H1 (cell line): ENCODE measurements around the gene COL4A2. TPM values are rescaled to one million over a fixed set of nuclear protein-coding genes. Genes with fewer than 3 reads are reported as not detected.

Experiments used
- ASH2L ChIP-seq: fragments of 200-600, 300-600 bp; sonication (generic); IDR thresholded peaks from one replicate; pipeline ENCODE4 v1.7.1; 2017; ENCODE audit warnings: low read length
- JUN ChIP-seq: IDR thresholded peaks from 2 replicates; pipeline ENCODE4 v1.6.1; 2011; ENCODE audit warnings: low read depth, mild to moderate bottlenecking, improper control_type of control experiment, low read length
- KDM5A ChIP-seq: fragments of 200-600 bp; IDR thresholded peaks from 2 replicates; pipeline ENCODE4 v1.7.1; 2012; ENCODE audit warnings: mild to moderate bottlenecking, low read length, inconsistent platforms, mixed read lengths
- PHF8 ChIP-seq: fragments of 200-600 bp; sonication (generic); conservative IDR thresholded peaks from 2 replicates; pipeline ENCODE4 v1.7.1; 2012; ENCODE audit warnings: low read depth, mild to moderate bottlenecking, inconsistent platforms, low read length, moderate library complexity
- SP4 ChIP-seq: IDR thresholded peaks from 2 replicates; pipeline ENCODE4 v1.6.1; 2012; ENCODE audit warnings: low read length, inconsistent platforms
- ZNF274 ChIP-seq: IDR thresholded peaks from 2 replicates; pipeline ENCODE4 v1.7.0; 2012; ENCODE audit warnings: low read length, borderline replicate concordance; ENCODE audit errors: extremely low read depth
- polyA plus RNA-seq, 7 experiments: library from polyadenylated mRNA; depleted of rRNA in 3 of 7; stranded (reverse) in 5 of 7; unstranded in 2 of 7; fragments of >200 nt in 5 of 7; fragments of 200-250 nt in 2 of 7; gene quantifications; 1 replicate in 5 of 7; 2 replicates in 1 of 7; 4 replicates in 1 of 7; pipeline versions ENCODE4 v1.2.1 to v1.2.3, GENCODE V29; 2011 to 2013; ENCODE audit warnings: missing spikeins in 2 of 7, mixed read lengths in 2 of 7
- total RNA-seq: library from RNA; stranded (reverse); fragmentation: NEBNext Ultra II Directional; extraction: Animal tissue kit (Norgen Biotek cat#: 25700); gene quantifications from 2 replicates; pipeline ENCODE4 v1.2.1, GENCODE V29; 2021
- TF ChIP-seq, protein P1 (sequence below): fragments of 300-600 bp; sonication (generic); IDR thresholded peaks from 2 replicates; pipeline ENCODE4 v1.7.1; 2012; ENCODE audit warnings: low read length, moderate library complexity, mild to moderate bottlenecking, inconsistent platforms; ENCODE audit not compliant: insufficient replicate concordance
- TF ChIP-seq, protein P2 (sequence below), 3 experiments: IDR thresholded peaks; 1 replicate in 2 of 3; 2 replicates in 1 of 3; pipeline versions ENCODE4 v1.5.1 to v1.6.1; 2011; ENCODE audit warnings: low read length in 3 of 3, mild to moderate bottlenecking in 3 of 3, inconsistent platforms in 2 of 3, low read depth in 1 of 3, moderate library complexity in 1 of 3; ENCODE audit not compliant: insufficient read depth in 1 of 3; ENCODE audit errors: control extremely low read depth in 1 of 3

Gene COL4A2
- total and polyA plus RNA-seq, 2 of the 8 experiments (the other 6 are each of a cell fraction or from before 2014, with no cell fraction given): 80.4 to 87.3 TPM

DNA sequence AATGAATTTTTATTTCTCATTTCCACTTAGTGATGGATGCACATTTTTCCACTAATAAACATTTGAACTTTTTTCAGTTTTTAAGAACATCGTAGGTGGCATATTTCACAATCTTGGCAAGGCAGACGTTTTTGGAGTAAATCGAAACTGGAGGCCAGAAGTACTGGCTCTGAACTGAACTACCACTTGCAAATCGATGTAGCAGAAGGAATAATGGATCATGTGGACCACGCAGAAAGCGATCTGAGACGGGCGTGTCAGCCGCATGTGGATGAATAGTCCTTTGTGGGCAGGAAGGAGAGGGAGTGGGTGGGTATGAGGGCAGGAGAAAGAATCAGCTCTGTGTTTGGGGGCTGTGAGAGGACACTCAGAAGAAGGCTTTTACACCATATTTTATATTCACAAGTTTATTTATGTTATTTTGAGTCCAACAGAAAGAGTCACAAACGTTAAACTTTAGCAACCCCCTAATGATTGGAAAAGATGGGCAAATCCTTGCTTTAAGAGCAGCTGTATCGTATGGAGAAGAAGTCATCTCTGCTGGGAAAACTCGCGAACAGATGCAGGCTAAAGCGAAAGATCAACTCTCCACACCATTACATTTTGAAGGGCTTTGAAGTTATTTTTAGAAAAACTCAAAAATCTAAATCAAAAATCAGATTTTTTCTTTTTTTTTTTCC lies 90.5 kb downstream of the COL4A2 start (continued):
- TF ChIP-seq, protein P1, sequence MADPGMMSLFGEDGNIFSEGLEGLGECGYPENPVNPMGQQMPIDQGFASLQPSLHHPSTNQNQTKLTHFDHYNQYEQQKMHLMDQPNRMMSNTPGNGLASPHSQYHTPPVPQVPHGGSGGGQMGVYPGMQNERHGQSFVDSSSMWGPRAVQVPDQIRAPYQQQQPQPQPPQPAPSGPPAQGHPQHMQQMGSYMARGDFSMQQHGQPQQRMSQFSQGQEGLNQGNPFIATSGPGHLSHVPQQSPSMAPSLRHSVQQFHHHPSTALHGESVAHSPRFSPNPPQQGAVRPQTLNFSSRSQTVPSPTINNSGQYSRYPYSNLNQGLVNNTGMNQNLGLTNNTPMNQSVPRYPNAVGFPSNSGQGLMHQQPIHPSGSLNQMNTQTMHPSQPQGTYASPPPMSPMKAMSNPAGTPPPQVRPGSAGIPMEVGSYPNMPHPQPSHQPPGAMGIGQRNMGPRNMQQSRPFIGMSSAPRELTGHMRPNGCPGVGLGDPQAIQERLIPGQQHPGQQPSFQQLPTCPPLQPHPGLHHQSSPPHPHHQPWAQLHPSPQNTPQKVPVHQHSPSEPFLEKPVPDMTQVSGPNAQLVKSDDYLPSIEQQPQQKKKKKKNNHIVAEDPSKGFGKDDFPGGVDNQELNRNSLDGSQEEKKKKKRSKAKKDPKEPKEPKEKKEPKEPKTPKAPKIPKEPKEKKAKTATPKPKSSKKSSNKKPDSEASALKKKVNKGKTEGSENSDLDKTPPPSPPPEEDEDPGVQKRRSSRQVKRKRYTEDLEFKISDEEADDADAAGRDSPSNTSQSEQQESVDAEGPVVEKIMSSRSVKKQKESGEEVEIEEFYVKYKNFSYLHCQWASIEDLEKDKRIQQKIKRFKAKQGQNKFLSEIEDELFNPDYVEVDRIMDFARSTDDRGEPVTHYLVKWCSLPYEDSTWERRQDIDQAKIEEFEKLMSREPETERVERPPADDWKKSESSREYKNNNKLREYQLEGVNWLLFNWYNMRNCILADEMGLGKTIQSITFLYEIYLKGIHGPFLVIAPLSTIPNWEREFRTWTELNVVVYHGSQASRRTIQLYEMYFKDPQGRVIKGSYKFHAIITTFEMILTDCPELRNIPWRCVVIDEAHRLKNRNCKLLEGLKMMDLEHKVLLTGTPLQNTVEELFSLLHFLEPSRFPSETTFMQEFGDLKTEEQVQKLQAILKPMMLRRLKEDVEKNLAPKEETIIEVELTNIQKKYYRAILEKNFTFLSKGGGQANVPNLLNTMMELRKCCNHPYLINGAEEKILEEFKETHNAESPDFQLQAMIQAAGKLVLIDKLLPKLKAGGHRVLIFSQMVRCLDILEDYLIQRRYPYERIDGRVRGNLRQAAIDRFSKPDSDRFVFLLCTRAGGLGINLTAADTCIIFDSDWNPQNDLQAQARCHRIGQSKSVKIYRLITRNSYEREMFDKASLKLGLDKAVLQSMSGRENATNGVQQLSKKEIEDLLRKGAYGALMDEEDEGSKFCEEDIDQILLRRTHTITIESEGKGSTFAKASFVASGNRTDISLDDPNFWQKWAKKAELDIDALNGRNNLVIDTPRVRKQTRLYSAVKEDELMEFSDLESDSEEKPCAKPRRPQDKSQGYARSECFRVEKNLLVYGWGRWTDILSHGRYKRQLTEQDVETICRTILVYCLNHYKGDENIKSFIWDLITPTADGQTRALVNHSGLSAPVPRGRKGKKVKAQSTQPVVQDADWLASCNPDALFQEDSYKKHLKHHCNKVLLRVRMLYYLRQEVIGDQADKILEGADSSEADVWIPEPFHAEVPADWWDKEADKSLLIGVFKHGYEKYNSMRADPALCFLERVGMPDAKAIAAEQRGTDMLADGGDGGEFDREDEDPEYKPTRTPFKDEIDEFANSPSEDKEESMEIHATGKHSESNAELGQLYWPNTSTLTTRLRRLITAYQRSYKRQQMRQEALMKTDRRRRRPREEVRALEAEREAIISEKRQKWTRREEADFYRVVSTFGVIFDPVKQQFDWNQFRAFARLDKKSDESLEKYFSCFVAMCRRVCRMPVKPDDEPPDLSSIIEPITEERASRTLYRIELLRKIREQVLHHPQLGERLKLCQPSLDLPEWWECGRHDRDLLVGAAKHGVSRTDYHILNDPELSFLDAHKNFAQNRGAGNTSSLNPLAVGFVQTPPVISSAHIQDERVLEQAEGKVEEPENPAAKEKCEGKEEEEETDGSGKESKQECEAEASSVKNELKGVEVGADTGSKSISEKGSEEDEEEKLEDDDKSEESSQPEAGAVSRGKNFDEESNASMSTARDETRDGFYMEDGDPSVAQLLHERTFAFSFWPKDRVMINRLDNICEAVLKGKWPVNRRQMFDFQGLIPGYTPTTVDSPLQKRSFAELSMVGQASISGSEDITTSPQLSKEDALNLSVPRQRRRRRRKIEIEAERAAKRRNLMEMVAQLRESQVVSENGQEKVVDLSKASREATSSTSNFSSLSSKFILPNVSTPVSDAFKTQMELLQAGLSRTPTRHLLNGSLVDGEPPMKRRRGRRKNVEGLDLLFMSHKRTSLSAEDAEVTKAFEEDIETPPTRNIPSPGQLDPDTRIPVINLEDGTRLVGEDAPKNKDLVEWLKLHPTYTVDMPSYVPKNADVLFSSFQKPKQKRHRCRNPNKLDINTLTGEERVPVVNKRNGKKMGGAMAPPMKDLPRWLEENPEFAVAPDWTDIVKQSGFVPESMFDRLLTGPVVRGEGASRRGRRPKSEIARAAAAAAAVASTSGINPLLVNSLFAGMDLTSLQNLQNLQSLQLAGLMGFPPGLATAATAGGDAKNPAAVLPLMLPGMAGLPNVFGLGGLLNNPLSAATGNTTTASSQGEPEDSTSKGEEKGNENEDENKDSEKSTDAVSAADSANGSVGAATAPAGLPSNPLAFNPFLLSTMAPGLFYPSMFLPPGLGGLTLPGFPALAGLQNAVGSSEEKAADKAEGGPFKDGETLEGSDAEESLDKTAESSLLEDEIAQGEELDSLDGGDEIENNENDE: no peak
- TF ChIP-seq PHF8: no peak
- TF ChIP-seq KDM5A: no peak
- no peak for TF ChIP-seq JUN
- TF ChIP-seq, protein P2, sequence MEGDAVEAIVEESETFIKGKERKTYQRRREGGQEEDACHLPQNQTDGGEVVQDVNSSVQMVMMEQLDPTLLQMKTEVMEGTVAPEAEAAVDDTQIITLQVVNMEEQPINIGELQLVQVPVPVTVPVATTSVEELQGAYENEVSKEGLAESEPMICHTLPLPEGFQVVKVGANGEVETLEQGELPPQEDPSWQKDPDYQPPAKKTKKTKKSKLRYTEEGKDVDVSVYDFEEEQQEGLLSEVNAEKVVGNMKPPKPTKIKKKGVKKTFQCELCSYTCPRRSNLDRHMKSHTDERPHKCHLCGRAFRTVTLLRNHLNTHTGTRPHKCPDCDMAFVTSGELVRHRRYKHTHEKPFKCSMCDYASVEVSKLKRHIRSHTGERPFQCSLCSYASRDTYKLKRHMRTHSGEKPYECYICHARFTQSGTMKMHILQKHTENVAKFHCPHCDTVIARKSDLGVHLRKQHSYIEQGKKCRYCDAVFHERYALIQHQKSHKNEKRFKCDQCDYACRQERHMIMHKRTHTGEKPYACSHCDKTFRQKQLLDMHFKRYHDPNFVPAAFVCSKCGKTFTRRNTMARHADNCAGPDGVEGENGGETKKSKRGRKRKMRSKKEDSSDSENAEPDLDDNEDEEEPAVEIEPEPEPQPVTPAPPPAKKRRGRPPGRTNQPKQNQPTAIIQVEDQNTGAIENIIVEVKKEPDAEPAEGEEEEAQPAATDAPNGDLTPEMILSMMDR (IDR thresholded peaks at IDR 0.05; ENCODE audit: control extremely low read depth in 1 of 3, insufficient read depth in 1 of 3, low read depth in 1 of 3, low read length in 3 of 3): no peak
- no peak for TF ChIP-seq SP4
- no peak for TF ChIP-seq ASH2L
- no peak for TF ChIP-seq ZNF274
